T47D (cell line): Measurements from ENCODE around the gene DENND4C.
"Not testable (repeated sequence)": the region's sequence is repeated elsewhere in the genome, so short reads cannot be mapped to it uniquely, and the experiment has no call there.

Experiments used
- DNase-seq, 2 experiments: peaks; one replicate each; pipeline versions ENCODE4 v3.0.0 to v3.0.0-alpha.2; 2011 to 2012; ENCODE audit warnings: low read depth in 1 of 2, low spot score in 1 of 2
- JUND ChIP-seq: IDR thresholded peaks from 2 replicates; pipeline ENCODE4 v1.6.1; 2012; ENCODE audit warnings: low read depth
- in situ Hi-C: cut with HindIII; loops from 2 replicates; pipeline ENCODE4 v1.10.0; 2016; ENCODE audit warnings: low sequenced_read_pairs, low pct_unique_long_range_greater_than_20kb

The DENND4C gene

GRCh38 chr9:19373527-19373926, 143.0 kb downstream of the DENND4C start:
- in situ Hi-C loops, result no loop called here
- DNase-seq, result no peak
- TF ChIP-seq JUND, result no peak

- no peak for TF ChIP-seq JUND
- in situ Hi-C loops, result no loop called here
- DNase-seq, result no peak
These were observed 145.0 kb downstream of the DENND4C start for GRCh38 chr9:19375538-19375937.

- TF ChIP-seq JUND, result no peak
- in situ Hi-C loops, result no loop called here
- no peak for DNase-seq
These were observed 146.4 kb downstream of the DENND4C start for GRCh38 chr9:19376931-19377330.

GRCh38 chr9:19378164-19378563, 147.7 kb downstream of the DENND4C start:
- DNase-seq, result no peak
- in situ Hi-C loops, result no loop called here
- TF ChIP-seq JUND, result no peak

GRCh38 chr9:19378647-19379046, 148.2 kb downstream of the DENND4C start:
- in situ Hi-C loops, result no loop called here
- no peak for TF ChIP-seq JUND
- DNase-seq, result no peak

- TF ChIP-seq JUND, result no peak
These were observed 148.8 kb downstream of the DENND4C start for GRCh38 chr9:19379283-19379682.

GRCh38 chr9:19379697-19380046, 149.2 kb downstream of the DENND4C start:
- no peak for TF ChIP-seq JUND
- DNase-seq, result no peak
- in situ Hi-C loops, result no loop called here

More at GRCh38 chr9:19379283-19379682, 148.8 kb downstream of the DENND4C start:
- no peak for DNase-seq
- in situ Hi-C loops, result no loop called here

GRCh38 chr9:19380826-19381075, 150.3 kb downstream of the DENND4C start:
- no peak for TF ChIP-seq JUND
- no peak for DNase-seq
- in situ Hi-C loops, result no loop called here

GRCh38 chr9:19381656-19382055, 151.2 kb downstream of the DENND4C start:
- DNase-seq, result no peak
- TF ChIP-seq JUND, result no peak
- in situ Hi-C loops, result no loop called here

- in situ Hi-C loops, DNase-seq: not testable (repeated sequence)
These were observed 154.7 kb downstream of the DENND4C start for GRCh38 chr9:19385212-19385611.

GRCh38 chr9:19385786-19386501, 155.5 kb downstream of the DENND4C start:
- no peak for TF ChIP-seq JUND
- in situ Hi-C loops, result no loop called here
- no peak for DNase-seq

- in situ Hi-C loops, result no loop called here
- no peak for TF ChIP-seq JUND
- no peak for DNase-seq
These were observed 156.1 kb downstream of the DENND4C start for GRCh38 chr9:19386502-19387044.

- DNase-seq, result no peak
- in situ Hi-C loops, result no loop called here
- TF ChIP-seq JUND, result no peak
These were observed 156.8 kb downstream of the DENND4C start for GRCh38 chr9:19387317-19387716.

- in situ Hi-C loops, DNase-seq: not testable (repeated sequence)
These were observed 159.0 kb downstream of the DENND4C start for GRCh38 chr9:19389539-19389938.
